Lower leg skin (tissue), 3 donors: ENCODE data around the gene MYH10.

ENCODE experiments used
- POLR2A ChIP-seq, 2 donors: fragments of 450-650 bp; IDR thresholded peaks; one replicate each; pipeline ENCODE4 v1.6.1; 2016 to 2017; ENCODE audit warnings: antibody characterized with exemption in 2 of 2, mild to moderate bottlenecking in 1 of 2, moderate library complexity in 1 of 2
- TF ChIP-seq, protein P1 (sequence below), 3 donors: fragments of 450-650 bp; IDR thresholded peaks; one replicate each; pipeline ENCODE4 v1.5.1; 2016; ENCODE audit warnings: antibody characterized with exemption in 3 of 3, mild to moderate bottlenecking in 3 of 3, moderate library complexity in 2 of 3

DNA sequence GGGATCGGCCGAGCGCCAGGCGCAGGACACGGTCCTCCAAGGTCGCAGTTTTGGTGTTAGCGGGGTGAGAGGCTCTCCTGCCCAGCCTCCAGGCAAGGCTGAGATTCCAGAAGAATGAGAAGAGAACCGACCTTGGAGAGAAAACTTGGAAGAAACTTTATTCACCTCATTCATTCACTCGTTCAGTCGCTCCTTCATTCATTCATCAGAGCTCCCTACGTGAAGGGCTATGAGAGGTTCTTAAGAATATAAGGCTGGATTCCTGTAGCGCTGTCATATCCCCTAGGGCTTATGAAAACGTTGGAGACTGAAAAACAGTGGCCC is 991 bp upstream of the MYH10 start:
- TF ChIP-seq, protein P1, sequence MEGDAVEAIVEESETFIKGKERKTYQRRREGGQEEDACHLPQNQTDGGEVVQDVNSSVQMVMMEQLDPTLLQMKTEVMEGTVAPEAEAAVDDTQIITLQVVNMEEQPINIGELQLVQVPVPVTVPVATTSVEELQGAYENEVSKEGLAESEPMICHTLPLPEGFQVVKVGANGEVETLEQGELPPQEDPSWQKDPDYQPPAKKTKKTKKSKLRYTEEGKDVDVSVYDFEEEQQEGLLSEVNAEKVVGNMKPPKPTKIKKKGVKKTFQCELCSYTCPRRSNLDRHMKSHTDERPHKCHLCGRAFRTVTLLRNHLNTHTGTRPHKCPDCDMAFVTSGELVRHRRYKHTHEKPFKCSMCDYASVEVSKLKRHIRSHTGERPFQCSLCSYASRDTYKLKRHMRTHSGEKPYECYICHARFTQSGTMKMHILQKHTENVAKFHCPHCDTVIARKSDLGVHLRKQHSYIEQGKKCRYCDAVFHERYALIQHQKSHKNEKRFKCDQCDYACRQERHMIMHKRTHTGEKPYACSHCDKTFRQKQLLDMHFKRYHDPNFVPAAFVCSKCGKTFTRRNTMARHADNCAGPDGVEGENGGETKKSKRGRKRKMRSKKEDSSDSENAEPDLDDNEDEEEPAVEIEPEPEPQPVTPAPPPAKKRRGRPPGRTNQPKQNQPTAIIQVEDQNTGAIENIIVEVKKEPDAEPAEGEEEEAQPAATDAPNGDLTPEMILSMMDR (IDR thresholded peaks at IDR 0.05): no peak
- no peak for TF ChIP-seq POLR2A (IDR thresholded peaks at IDR 0.05)
